HG02571 (cell line): Measurements from ENCODE around the gene SAT1.

Experiments used
- ATAC-seq: cut with Tn5 transposase; IDR thresholded peaks from one replicate; pipeline ENCODE4 v1.9.1; 2021; ENCODE audit warnings: mild to moderate bottlenecking, moderate library complexity; ENCODE audit not compliant: unreplicated experiment

SAT1 gene

GRCh38 chrX:23773601-23774175 lies 9.3 kb upstream of the SAT1 start:
- ATAC-seq: peak; percentile 72

- no peak for ATAC-seq
Measured at GRCh38 chrX:23776363-23776762, 6.6 kb upstream of the SAT1 start.

DNA sequence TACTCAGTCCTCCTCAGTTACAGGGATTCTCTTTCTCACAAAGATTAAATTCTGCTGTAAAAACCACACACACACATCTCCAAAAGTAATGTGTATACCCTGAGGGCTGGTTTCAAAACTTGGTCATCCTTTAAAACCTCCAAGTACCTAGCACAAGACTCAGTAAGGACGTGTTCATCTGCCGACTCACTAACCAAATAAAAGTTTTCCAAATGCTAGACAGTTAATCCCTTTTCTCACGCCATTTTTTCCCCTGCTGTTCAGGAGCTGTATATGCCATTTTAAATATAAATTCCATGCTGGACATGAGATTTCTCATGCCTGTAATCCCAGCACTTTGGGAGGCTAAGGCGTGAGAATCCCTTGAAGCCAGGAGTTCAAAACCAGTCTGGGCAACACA lies 3.9 kb upstream of the SAT1 start:
- no peak for ATAC-seq

DNA sequence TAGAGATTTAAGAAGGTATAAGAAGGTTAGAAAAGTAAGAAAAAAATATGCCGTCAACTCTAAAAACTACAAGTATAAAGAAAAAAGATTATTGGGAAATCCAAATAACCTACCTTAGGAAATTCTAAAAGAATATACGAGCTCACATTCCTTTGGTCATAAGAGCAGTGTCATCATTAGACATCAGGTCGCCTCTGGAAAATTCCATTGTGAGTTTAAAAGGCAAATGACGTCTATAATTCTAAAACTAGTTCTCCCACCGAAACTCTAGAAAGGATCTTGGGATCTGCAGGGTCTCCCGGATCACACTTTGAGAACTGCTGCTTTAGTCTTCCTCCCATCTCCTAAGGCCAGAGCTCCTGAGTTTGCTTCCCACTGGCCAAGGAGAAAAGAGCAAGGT lies 518 bp upstream of the SAT1 start:
- ATAC-seq: no peak

DNA sequence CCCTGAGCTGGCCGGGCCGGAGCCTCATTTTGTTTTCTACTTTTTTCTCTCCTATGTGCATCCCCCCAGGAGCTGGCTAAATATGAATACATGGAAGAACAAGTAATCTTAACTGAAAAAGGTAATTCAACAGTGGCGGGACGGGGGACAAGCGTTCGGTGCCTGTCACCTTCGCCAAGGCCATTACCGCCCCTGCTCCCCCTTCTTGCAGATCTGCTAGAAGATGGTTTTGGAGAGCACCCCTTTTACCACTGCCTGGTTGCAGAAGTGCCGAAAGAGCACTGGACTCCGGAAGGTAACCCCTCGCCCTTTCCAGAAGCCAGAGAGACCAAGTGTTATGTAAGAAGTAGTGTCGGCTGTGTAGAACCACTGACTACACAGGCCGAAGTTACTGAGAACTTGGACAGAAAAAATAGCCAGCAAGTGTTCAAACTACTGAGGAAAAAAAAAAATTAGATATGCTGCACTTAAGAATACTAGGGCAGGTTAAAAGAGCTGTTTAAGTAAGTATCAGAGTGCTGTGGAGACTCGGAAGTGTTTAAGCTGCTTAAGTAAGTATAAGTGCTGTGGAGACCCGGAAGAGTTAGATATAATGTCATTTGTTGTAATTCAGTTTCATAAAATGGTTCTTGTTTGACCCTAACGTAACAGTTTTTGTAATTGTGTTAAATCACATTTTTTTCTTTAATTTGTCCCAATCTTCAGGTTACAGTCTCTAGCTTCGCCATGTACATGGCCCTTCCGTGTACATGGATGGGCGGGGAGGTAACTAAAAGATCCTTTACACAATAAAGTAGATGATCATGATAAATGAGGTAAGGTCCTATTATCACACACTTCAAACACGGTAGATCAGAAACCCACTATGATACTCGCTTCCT lies 856 bp downstream of the SAT1 start:
- no peak for ATAC-seq

DNA sequence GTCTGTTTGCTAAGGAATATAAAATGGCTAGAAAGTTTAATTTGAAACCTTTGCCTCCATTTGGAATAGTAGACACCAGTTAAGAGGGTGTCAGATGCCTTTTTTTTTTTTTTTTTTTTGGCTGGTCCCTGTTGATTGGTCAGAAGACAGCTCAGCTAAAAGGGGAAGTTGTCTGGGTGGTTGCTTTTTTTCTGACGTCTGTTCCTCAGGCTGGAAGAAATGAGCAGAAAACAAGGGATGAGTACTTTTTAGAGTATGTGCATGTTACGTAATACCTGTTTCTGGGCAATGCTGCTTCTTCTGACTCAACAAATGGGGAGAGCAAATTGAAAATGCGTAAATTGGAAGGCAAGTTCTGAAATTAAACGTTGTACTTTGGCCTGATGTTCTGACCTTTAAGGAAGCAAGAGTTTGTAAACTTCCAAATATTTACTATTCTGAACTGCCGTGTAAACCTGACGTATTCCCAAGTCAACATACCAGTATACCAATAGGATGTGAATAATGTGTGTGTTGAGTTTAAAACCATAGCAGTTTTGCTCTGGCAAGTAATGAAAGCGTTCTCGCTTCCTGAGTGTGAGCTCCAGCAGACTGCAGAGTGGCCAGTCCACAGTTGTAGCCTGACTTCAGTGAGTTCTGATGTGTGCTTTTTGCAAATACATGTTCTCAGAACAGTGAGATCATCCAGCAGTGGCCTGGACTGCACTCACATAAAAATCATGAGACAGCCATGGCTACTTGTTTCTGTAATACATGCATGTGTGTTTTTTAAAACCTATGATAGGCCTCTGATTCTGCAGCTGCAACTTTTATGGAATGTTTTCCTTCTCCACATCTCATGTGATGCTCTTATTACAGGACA lies 1.7 kb downstream of the SAT1 start:
- ATAC-seq: no peak

GRCh38 chrX:23785580-23785979 lies 2.6 kb downstream of the SAT1 start:
- ATAC-seq: no peak

- no peak for ATAC-seq
Measured at GRCh38 chrX:23786268-23786815, 3.4 kb downstream of the SAT1 start.

DNA sequence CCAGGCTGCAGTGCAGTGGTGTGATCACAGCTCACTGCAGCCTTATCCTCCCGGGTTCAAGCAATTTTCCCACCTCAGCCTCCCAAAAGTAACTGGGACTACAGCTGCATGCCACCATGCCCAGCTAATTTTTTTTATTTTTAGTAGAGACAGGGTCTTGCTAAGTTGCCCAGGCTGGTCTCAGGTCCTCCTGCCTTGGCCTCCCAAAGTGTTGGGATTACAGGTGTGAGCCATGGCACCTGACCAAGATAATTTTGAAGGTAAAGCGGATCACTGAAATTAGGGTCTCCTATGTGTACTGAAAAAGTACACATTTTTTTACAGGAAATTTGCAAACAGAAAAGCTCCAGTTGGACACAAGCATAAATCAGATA lies 4.8 kb downstream of the SAT1 start:
- ATAC-seq: no peak

DNA sequence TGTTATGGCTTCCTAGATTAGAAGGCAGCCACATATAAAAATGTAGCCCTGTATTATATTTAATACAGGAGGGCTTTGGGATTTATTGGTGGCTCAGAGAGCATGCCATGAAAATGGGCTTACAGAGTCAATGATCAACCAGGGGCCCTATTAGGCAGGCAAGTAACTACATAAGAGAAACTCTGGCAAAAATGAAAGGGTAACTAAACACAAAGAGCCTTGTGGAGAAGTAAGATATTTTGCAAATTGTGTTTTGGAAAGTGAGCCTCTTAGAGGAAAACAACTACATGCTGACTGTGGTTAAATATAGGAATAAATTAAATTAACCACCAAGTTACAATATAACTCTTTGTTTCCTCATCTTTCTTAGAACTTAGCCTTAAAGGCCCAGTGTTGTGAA lies 5.5 kb downstream of the SAT1 start:
- no peak for ATAC-seq

DNA sequence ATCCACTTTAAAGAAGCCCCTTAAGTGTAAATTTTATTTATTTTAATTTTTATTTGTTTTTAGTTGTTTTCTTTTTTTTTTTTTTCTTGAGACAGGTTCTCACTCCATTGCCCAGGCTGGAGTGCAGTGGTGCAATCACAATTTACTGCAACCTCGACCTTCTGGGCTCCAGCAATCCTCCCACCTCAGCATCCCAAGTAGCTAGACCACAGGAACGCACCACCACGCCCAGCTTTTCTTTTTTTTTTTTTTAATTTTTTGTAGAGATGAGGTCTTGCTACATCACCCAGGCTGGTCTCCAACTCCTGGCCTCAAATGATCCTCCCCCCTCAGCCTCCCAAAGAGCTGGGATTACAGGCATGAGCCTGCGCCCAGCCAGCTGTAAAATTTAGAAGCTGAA lies 6.0 kb downstream of the SAT1 start:
- ATAC-seq: no peak

DNA sequence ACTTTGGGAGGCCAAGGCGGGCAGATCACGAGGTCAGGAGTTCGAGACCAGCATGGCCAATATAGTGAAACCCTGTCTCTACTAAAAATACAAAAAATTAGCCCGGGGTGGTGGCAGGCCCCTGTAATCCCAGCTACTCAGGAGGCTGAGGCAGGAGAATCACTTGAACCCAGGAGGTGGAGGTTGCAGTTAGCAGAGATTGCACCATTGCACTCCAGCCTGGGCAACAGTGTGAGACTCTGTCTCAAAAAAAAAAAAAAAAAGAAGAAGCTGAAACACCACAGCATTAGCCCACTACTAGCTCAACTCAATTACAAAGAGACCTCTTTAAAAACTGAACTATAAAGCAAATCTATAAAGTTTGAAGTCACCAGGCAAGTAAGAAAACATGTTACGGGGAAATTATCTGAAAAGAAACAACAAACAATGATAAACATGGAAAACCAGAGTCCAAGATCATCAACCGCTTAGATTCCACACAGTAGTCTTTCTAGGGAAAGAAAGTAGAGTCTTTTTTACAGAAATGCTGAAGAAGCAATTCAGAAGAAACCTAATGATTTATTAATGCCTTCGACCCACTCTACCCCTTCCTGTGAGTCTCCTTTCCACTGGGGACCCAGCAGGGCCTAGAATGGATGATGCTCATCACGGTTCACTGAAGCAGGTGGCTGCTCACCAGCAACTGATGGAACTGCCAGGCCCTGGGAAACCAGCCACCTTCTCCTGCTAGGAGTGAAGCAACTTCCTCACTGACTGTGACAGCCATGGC lies 6.6 kb downstream of the SAT1 start:
- ATAC-seq: no peak

DNA sequence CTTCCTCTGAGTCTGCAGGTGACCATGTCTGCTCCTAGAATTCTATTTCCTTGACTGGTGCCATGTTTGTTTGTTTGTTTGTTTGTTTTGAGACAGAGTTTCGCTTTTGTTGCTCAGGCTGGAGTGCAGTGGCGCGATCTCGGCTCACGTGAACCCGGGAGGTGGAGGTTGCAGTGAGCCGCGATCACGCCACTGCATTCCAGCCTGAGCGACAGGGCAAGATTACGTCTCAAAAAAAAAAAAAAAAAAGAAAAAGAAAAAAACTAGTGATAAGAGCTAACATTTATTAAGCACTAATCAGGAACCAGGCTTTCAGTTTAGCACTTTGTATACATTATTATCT lies 7.2 kb downstream of the SAT1 start:
- no peak for ATAC-seq

DNA sequence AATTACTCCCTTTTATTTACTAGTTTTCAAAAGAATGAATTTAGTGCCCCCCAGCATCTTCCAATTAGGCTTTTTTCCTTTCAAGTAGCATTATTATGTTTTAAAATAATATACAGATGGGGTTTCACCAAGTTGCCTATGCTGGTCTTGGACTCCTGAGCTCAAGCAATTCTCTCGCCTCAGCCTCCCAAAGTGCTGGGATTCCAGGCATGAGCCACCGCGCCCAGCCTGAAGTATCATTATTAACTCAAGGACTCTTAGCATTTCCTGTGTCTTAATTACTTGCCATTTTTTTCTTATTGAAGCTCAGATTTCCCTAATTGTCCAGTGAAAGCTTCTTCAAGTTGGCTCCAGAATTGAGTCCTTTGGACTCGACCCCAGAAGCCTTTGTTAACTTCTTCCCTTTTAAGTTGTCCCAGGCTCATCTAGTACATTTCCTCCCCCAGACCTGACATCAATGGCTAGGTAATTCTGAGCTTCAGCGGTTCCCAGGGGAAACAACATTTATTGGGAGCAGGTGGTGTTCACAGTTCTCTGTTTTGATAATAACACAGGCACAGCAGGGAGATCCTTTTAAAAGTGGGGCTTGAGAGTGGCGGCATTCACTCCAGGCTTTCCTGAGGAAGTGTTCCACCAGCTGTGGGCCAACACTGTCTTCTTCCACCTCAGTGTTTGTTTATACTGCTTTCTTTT lies 10.0 kb downstream of the SAT1 start:
- no peak for ATAC-seq

DNA sequence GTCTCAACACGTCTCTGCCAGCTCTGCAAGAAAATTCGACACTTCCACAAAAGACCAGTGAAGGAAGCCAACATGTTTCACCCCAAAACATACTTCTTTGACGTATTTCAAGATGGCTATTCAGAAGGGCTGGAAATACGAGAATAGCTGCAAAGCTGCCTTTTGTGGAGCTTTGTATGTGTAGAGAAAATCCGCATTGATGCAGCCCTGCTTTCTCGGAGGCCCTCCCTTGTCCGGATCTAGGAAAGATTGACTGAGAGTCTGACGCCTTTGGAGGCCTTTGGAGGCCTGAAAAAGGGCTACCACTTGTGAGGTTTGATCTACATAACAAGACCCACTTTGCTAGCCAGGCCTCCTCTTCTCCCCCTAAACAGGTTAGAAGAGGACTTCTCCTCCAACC lies 12.2 kb downstream of the SAT1 start:
- no peak for ATAC-seq

GRCh38 chrX:23797371-23798128 lies 14.6 kb downstream of the SAT1 start:
- ATAC-seq: no peak

DNA sequence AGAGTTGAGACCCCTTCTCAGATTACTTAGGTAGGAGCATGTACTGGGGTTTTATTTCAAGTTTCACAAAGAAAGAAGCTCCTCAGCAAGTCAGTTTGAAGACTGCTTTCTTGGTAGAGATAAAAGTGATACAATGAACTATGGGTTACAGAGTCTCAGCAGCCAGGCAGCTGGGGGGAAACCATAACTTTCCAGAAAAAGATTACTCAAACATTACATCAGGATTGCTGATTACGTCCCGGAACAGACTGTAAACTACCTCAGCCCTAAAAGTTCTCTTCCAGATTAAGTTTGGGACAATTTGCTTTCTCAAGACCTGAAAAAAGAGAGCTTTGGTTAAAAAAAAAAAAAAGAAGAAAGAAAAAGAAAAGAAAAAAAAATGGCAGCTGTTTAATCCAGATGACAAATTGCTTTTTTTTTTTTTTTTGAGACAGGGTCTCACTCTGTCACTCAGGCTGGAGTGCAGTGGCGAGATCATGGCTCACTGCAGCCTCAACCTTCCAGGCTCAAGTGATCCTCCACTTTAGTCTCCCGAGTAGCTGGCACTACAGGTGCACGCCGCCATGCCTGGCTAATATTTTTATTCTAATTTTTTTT lies 16.6 kb downstream of the SAT1 start:
- no peak for ATAC-seq

GRCh38 chrX:23802431-23802830 lies 19.5 kb downstream of the SAT1 start:
- no peak for ATAC-seq

- no peak for ATAC-seq
Measured at GRCh38 chrX:23803931-23804381, 21.0 kb downstream of the SAT1 start.
